Suppressor macrophage (primary cell): Measurements from ENCODE around the gene GTF2F1.
A peak's percentile ranks its signal among the peaks of the same experiment; 100 is the strongest.
"Not testable (repeated sequence)": the region's sequence is repeated elsewhere in the genome, so short reads cannot be mapped to it uniquely, and the experiment has no call there.

Source experiments
- DNase-seq, 4 experiments: peaks; one replicate each; pipeline ENCODE4 v3.0.0-alpha.2; 2020 to 2022

GTF2F1 gene

DNA sequence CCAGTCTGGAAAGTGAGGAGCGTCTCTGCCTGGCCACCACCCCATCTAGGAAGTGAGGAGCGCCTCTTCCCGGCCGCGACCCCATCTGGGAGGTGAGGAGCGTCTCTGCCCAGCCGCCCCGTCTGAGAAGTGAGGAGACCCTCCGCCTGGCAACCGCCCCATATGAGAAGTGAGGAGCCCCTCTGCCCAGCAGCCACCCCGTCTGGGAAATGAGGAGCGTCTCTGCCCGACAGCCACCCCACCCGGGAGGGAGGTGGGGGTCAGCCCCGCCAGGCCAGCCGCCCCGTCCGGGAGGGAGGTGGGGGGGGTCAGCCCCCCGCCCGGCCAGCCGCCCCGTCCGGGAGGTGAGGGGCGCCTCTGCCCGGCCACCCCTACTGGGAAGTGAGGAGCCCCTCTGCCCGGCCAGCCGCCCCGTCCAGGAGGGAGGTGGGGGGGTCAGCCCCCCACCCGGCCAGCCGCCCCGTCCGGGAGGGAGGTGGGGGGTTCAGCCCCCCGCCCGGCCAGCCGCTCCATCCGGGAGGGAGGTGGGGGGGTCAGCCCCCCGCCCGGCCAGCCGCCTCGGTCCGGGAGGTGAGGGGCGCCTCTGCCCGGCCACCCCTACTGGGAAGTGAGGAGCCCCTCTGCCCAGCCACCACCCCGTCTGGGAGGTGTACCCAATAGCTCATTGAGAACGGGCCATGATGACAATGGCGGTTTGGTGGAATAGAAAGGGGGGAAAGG is 37.5 kb downstream of the GTF2F1 start:
- DNase-seq = not testable (repeated sequence)

DNA sequence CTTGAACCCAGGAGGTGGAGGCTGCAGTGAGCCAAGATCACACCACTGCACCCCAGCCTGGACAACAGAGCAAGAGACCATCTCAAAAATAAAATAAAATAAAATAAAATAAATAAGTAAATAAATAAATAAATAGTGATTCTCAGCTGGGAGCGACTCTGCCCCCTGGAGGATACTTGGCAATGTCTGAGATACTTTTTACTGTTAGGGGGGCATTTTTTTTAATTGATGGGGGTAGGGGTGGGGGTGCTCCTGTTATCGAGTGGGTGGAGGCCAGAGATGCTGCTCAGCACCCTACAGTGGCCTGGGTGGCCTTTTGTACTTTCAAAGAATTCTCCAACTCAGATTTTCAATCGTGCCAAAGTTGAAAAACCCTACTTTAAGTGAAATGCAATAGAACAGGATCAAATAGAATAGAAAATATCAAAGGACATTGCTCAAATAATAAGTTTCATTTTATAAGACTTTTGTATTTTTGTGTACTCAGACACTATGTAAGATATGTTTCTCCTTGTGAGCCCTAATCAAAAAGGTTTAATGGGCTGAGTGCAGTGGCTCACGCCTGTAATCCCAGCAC is 38.8 kb downstream of the GTF2F1 start:
- DNase-seq = peak; percentile 15 to 52 (median 33)

DNA sequence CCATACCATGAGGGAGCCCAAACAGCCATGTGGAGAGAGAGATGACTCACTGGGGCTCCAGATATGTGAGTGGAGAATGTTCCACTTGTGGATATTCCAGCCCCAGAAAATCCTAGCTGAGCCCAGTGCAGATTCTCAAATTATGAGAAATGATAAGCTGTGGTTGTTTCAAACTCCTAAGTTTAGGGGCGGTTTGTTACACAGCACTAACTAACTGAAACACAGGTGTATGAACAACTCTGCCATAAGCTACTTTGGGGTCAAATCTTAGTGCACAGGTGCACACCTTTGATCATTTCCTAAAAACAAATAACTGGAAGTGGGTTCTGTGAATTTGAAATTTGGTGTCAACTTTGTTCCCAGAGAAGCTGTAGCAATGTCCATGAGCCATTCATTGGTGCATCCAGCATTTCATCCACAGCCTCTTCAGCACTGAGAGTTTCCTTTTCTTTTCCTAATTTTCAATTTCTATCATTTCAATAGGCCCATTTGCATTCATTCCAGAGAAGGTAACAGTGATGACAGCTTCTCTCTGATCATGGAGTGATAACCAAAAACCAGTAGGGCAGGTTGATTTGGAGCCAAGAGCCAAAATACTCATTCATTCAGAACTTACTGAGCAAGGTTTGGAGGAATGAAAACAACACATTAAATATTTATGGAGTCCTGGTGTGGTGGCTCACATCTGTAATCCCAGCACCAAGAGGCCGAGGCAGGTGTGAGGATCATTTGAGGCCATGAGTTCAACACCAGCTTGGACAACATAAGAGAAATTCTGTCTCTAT is 40.4 kb downstream of the GTF2F1 start:
- DNase-seq = no peak

DNA sequence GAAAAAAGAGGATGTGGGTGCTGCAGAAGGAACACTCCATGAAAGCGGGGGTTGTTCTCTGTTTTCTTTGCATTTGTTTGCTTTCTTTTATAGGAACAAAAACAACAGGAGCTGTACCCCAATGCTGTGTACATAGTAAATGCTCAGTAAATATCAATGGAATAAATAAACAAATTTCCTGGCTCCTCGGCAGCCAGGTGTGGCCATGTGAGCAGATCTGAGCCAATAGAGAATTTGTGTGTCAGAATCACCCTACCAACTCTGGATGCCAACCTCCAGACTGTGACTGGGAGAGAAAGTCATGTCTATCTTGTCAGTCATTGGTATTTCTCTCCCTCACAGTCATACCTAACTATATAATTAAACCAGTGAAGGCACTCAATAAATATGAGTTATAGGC is 42.3 kb downstream of the GTF2F1 start:
- no peak for DNase-seq

DNA sequence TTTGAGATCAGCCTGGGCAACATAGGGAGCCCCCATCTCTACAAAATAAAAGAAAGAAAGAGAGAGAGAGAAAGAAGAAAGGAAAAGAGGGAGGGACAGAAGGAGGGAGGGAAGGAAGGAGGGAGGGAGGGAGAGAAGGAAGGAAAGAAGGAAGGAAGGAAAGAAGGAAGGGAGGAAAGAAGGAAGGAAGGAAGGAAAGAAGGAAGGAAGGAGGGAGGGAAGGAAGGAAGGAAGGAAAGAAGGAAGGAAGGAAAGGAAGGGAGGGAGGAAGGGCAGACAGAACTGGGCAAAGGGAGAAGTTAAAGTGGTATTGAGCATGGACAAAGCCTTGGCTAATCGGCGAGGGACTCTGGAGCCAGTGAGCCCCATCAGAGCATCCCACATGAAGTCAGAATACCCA is 43.7 kb downstream of the GTF2F1 start:
- not testable (repeated sequence) for DNase-seq

DNA sequence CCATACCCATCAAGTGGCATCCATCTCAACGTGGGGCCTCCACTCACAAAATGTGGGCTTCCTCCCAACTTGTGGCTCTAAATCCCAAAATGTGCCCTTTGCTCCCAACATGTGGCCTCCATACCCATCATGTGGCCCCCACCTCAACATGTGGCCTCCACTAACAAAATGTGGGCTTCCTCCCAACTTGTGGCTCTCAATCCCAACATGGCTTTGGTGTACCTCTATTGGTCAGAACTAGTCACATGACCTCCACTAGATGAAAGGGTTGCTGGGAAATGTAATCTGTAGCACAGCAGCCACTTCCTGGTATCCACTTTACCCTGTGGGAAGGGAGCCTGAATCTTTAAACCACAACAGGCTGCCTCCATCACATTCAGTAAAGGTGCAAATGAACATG is 49.5 kb downstream of the GTF2F1 start:
- DNase-seq = peak in 1 of 4 experiments; percentile 8

DNA sequence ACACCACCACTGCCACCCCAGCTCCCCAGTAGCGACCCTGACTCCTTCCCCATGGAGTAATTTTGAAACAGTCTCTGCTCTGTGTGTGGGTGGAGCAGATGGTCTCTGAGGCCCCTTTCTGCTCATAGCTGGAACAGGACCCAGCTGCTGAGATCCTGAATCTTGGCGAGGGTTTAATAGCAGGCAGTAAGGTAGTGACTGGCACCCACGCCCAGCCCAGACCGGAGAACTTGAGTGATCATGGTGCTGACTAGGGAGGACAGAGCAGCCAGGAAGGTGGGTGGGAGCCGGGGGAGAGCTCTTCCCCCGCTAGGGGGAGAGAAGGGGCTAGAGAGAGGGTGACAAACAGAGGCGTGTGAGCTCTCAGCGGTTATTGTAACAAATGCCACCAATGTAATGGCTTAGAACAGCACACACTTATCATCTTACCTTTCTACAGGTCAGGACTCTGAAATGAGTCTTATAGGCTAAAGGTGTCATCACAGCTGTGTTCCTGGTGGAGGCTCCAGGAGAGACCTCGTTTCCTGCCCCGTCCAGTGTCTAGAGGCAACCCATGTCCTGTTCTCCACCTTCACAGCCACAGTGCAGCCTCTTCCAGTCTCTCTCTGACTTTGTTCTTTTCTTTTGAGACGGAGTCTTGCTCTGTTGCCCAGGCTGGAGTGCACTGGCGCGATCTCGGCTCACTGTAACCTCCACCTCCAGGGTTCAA is 52.3 kb downstream of the GTF2F1 start:
- no peak for DNase-seq

DNA sequence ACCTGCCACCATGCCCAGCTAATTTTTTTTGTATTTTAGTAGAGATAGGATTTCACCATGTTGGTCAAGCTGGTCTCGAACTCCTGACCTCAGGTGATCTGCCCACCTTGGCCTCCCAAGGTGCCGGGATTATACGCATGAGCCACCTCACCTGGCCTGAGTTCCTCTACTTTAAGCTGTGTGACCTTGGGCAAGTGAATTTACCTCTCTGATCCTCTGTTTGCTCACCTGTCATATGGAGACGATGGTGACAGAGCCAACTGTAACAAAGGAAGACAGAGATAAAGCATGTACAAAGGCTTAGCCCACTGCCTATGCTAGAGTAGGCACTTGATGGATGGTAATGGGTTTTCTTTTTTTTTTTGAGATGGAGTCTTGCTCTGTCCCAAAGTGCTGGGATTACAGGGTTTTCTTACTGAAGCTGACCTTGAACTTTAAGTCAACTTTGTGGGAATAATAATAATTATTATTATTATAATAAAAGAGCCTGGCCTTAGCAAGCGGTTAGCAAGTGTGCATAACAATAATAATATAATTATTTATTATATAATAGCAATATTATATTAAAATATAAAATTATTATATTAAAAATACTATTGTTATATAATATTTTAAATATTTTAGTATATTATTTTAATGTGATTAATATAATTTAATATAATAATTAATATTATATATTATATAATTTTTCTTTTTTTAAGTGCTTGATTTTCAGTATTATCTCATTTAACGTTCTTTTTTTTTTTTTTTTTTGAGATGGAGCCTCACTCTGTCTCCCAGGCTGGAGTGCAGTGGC is 58.3 kb downstream of the GTF2F1 start:
- DNase-seq = no peak

DNA sequence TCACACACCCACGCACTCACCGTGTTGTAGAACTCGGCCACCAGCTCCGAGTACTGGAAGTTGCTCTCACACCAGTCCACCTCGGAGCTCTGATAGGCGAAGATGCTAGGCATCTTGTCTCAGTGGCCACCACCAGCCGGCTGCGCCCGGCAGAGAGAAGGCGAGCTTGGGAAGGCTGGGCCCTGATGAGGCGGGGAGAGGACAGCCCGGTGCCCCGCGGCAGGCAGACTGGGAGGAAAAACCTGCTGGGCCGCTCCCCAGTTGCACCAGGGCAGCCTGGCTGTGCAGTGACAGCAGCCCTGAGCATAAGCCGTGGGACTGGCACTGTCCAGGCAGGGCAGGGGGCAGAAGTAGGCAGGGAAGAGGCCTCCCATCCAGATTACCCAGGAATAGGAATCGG is 59.5 kb downstream of the GTF2F1 start, which contains the start of gene ACER1:
TSS of gene ACER1 (minus strand) at position 174 of the 400 bp plus-strand sequence. CDS start at position 113, 61 bp downstream.
- DNase-seq = no peak
